Left ventricle myocardium superior (tissue), 1 donor: ENCODE data around the gene ANKRD9. TPM values are rescaled to one million over a fixed set of nuclear protein-coding genes. Genes with fewer than 3 reads are reported as not detected.
"Not testable (repeated sequence)": the region's sequence is repeated elsewhere in the genome, so short reads cannot be mapped to it uniquely, and the experiment has no call there.

ENCODE experiments used
- ATAC-seq: fragments of 200-7000 bp; cut with Tn5 transposase; one replicate; pipeline ENCODE4 v1.9.1; 2020; ENCODE audit warnings: mild to moderate bottlenecking, moderate library complexity
- DNase-seq: peaks from one replicate; pipeline ENCODE4 v3.0.0-alpha.2; 2020
- intact Hi-C: fragments of 100-400 bp; cut with micrococcal nuclease; formaldehyde crosslinking; loops from one replicate; pipeline ENCODE4 v1.11.0; 2022
- total RNA-seq: library from RNA; stranded (reverse); fragmentation: NEBNext Ultra II Directional; extraction: Animal tissue kit (Norgen Biotek cat#: 25700); gene quantifications from one replicate; pipeline ENCODE4 v1.2.1, GENCODE V29; 2021
- donor health status: DM: no; HTN: yes; CAD: no; lungs with severe emphysema.

Gene ANKRD9
- total RNA-seq, 1 donor from 2014 or later: 167 TPM

- ATAC-seq (peak; percentile 60), DNase-seq (peak; percentile 77)
- intact Hi-C loops: no loop called here
These were observed 30.2 kb upstream of the ANKRD9 start for GRCh38 chr14:102539544-102540314.

GRCh38 chr14:102538602-102539543 is 29.3 kb upstream of the ANKRD9 start:
- ATAC-seq: no peak
- DNase-seq: no peak
- intact Hi-C loops: no loop called here

GRCh38 chr14:102537981-102538601 is 28.5 kb upstream of the ANKRD9 start:
- no peak for DNase-seq
- ATAC-seq: no peak
- intact Hi-C loops: no loop called here

GRCh38 chr14:102532204-102532658 is 22.7 kb upstream of the ANKRD9 start:
- DNase-seq (no peak), ATAC-seq (no peak)
- intact Hi-C loops: no loop called here

- intact Hi-C loops: no loop called here
- no peak for ATAC-seq
- no peak for DNase-seq
These were observed 21.4 kb upstream of the ANKRD9 start for GRCh38 chr14:102530828-102531478.

- intact Hi-C loops: no loop called here
- DNase-seq: no peak
- no peak for ATAC-seq
These were observed 19.0 kb upstream of the ANKRD9 start for GRCh38 chr14:102528431-102529170.

GRCh38 chr14:102525929-102526497 is 16.4 kb upstream of the ANKRD9 start:
- intact Hi-C loops: no loop called here
- no peak for ATAC-seq
- DNase-seq: no peak

GRCh38 chr14:102525219-102525928 is 15.8 kb upstream of the ANKRD9 start:
- no peak for DNase-seq
- intact Hi-C loops: no loop called here
- peak; percentile 47 for ATAC-seq

- peak; percentile 98 for ATAC-seq
- peak; percentile 100 for DNase-seq
- intact Hi-C loops: no loop called here
These were observed 15.1 kb upstream of the ANKRD9 start for GRCh38 chr14:102524451-102525218.

GRCh38 chr14:102523569-102524450 is 14.2 kb upstream of the ANKRD9 start:
- ATAC-seq (no peak), DNase-seq (no peak)
- intact Hi-C loops: no loop called here

GRCh38 chr14:102523200-102523568 is 13.6 kb upstream of the ANKRD9 start:
- intact Hi-C loops: no loop called here
- ATAC-seq (no peak), DNase-seq (no peak)

GRCh38 chr14:102519709-102520108 is 10.1 kb upstream of the ANKRD9 start:
- not testable (repeated sequence) for ATAC-seq, DNase-seq
- intact Hi-C loops: loop anchor here (5.0 kb wide), 1 partner anchor 82 kb away; no protein-coding TSS in a partner anchor

- ATAC-seq: no peak
- intact Hi-C loops: loop anchor here (5.0 kb wide), 1 partner anchor 81 kb away; no protein-coding TSS in a partner anchor
- DNase-seq: no peak
These were observed 8.6 kb upstream of the ANKRD9 start for GRCh38 chr14:102518063-102518648.

GRCh38 chr14:102517392-102518062 is 8.0 kb upstream of the ANKRD9 start:
- DNase-seq (no peak), ATAC-seq (peak; percentile 8)
- intact Hi-C loops: loop anchor here (5.0 kb wide), 1 partner anchor 80 kb away; no protein-coding TSS in a partner anchor
